ENCODE data around the gene SGCE. TPM values are rescaled to one million over a fixed set of nuclear protein-coding genes. Genes with fewer than 3 reads are reported as not detected.

Gene SGCE
- total and polyA plus RNA-seq, 12 donors, result 32.2 to 230 (median 142) TPM

DNA sequence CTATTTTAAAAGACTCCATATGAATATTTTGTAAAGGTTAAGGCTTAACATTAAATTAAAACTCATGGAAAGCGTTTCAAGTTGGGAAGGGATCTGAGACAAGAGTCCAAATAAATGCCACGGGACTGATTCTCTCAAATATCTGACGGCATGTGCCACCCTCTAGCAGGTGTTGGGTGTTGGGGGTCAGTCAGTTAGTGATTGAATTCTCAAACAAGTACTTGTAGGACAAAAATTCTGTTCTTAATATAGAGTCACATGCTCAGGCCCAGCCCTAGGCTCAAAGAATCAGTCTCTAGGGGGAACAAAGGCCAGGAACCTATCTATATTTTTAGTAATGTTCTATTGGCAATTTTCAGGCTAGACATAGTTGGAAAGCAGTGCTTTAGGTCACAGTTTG is 39.1 kb downstream of the SGCE start:
- intact Hi-C loops (cut with DNase I), result no loop called here
- Histone ChIP-seq H3K27me3 (no peaks in the 10 kb centered on the region), H3K4me1 (replicated peaks in 1 of 2) (peaks cover 5 to 14% of the 10 kb centered on the region in 2 donors), H3K27ac (no peak overlapping the region), H3K36me3 (replicated peaks in 1 of 2) (no peaks in the 10 kb centered on the region), H3K9me3 (replicated peaks in 1 of 3) (no peaks in the 10 kb centered on the region), H3K4me3 (no peak overlapping the region)
- DNase-seq, result no peak
- TF ChIP-seq, protein P1, sequence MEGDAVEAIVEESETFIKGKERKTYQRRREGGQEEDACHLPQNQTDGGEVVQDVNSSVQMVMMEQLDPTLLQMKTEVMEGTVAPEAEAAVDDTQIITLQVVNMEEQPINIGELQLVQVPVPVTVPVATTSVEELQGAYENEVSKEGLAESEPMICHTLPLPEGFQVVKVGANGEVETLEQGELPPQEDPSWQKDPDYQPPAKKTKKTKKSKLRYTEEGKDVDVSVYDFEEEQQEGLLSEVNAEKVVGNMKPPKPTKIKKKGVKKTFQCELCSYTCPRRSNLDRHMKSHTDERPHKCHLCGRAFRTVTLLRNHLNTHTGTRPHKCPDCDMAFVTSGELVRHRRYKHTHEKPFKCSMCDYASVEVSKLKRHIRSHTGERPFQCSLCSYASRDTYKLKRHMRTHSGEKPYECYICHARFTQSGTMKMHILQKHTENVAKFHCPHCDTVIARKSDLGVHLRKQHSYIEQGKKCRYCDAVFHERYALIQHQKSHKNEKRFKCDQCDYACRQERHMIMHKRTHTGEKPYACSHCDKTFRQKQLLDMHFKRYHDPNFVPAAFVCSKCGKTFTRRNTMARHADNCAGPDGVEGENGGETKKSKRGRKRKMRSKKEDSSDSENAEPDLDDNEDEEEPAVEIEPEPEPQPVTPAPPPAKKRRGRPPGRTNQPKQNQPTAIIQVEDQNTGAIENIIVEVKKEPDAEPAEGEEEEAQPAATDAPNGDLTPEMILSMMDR (IDR thresholded peaks at IDR 0.05), result no peak
- TF ChIP-seq POLR2A (IDR thresholded peaks at IDR 0.05), result no peak
- 93 to 99% (median 97%) methylated on average over 3 of the region's 3 CpGs for WGBS, 4 donors

DNA sequence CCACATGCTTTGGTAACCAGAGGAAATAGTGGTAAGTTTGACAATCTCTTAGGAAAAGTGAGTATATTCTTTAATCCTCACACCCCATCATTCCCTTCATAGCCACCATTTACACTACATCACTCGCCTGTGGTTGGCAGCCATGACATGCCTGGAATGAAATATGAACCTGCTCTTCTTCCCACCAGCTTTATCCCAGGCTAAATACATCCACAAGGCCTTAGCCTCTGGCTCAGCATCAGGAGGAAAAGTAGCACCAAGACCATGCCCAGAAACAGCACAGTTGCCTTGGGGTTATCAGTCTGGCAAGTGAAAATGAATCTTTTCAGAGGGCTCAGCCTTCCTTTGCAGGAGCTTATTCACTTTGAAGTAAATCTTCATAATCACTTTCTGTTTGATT is 40.3 kb downstream of the SGCE start:
- Histone ChIP-seq H3K9me3 (replicated peaks in 1 of 3) (no peaks in the 10 kb centered on the region), H3K4me1 (replicated peaks in 1 of 2) (peaks cover 0 to 6% of the 10 kb centered on the region in 2 donors), H3K4me3 (no peak overlapping the region), H3K27me3 (no peaks in the 10 kb centered on the region), H3K27ac (no peak overlapping the region), H3K36me3 (replicated peaks in 1 of 2) (no peaks in the 10 kb centered on the region)
- TF ChIP-seq, protein P1 (IDR thresholded peaks at IDR 0.05), result no peak
- no peak for TF ChIP-seq POLR2A (IDR thresholded peaks at IDR 0.05)
- 85 to 100% (median 93%) methylated on average over 1 of the region's 1 CpG for WGBS, 4 donors
- intact Hi-C loops (cut with DNase I), result no loop called here
- no peak for DNase-seq

GRCh38 chr7:94612661-94613060 is 43.3 kb downstream of the SGCE start:
- Histone ChIP-seq H3K36me3 (replicated peaks in 1 of 2) (no peaks in the 10 kb centered on the region), H3K27ac (no peak overlapping the region), H3K4me1 (replicated peaks in 1 of 2) (no peaks in the 10 kb centered on the region), H3K9me3 (replicated peaks in 1 of 3) (no peaks in the 10 kb centered on the region), H3K27me3 (no peaks in the 10 kb centered on the region), H3K4me3 (no peak overlapping the region)
- DNase-seq, result no peak
- TF ChIP-seq POLR2A (IDR thresholded peaks at IDR 0.05), result no peak
- TF ChIP-seq, protein P1 (IDR thresholded peaks at IDR 0.05), result no peak
- intact Hi-C loops (cut with DNase I), result no loop called here

GRCh38 chr7:94612253-94612652 is 43.7 kb downstream of the SGCE start:
- intact Hi-C loops (cut with DNase I), result no loop called here
- no peaks in the 10 kb centered on the region for H3K27me3 ChIP-seq
- no peaks in the 10 kb centered on the region for H3K4me1 ChIP-seq (replicated peaks in 1 of 2)
- DNase-seq, result no peak
- WGBS, 4 donors, result 85 to 98% (median 96%) methylated on average over 1 of the region's 1 CpG
- no peak for TF ChIP-seq POLR2A (IDR thresholded peaks at IDR 0.05)
- TF ChIP-seq, protein P1 (IDR thresholded peaks at IDR 0.05), result no peak
- H3K9me3 ChIP-seq (replicated peaks in 1 of 3), result no peaks in the 10 kb centered on the region
- no peaks in the 10 kb centered on the region for H3K36me3 ChIP-seq (replicated peaks in 1 of 2)
- H3K27ac ChIP-seq, result no peak overlapping the region
- H3K4me3 ChIP-seq, result no peak overlapping the region
